ENCODE results near the gene KCTD21.

DNA sequence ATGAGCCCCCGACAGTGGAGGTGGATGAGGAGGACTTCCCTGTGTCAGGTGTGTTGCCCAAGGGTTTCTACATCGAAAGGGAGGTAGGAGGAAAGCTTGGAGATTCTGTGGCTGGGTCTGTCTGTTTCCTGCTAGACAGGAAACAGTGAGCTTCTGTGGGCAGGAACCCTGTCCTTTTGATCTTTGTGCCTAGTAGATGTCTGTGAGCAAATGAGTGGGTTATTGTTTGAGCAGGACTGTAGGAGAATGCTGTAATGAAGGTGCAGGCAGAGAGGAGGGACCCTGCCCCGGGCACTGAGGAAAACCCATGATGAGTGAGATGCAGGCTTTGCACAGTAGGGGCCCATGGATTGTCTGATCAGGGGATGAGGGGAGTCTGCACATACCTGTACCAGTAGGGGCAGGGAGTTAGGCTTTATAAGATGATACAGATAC is 14.3 kb upstream of the KCTD21 start:
- TF ChIP-seq, protein P1, sequence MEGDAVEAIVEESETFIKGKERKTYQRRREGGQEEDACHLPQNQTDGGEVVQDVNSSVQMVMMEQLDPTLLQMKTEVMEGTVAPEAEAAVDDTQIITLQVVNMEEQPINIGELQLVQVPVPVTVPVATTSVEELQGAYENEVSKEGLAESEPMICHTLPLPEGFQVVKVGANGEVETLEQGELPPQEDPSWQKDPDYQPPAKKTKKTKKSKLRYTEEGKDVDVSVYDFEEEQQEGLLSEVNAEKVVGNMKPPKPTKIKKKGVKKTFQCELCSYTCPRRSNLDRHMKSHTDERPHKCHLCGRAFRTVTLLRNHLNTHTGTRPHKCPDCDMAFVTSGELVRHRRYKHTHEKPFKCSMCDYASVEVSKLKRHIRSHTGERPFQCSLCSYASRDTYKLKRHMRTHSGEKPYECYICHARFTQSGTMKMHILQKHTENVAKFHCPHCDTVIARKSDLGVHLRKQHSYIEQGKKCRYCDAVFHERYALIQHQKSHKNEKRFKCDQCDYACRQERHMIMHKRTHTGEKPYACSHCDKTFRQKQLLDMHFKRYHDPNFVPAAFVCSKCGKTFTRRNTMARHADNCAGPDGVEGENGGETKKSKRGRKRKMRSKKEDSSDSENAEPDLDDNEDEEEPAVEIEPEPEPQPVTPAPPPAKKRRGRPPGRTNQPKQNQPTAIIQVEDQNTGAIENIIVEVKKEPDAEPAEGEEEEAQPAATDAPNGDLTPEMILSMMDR (IDR thresholded peaks at IDR 0.05 in 4 of 5, conservative IDR thresholded peaks at IDR 0.05 in 1 of 5): no peak
- no peak for TF ChIP-seq POLR2A (IDR thresholded peaks at IDR 0.05)
